GM23338 (cell line): ENCODE data around the gene TRIM39. TPM values are rescaled to one million over a fixed set of nuclear protein-coding genes. Genes with fewer than 3 reads are reported as not detected.

Experiments
- ATAC-seq: fragments of 200-7000 bp; cut with Tn5 transposase; 3 replicates; pipeline ENCODE4 v1.9.1; 2020
- DNase-seq: peaks from one replicate; pipeline ENCODE4 v3.0.0-alpha.2; 2015; ENCODE audit warnings: low spot score
- H2AFZ ChIP-seq: fragments of 200-600 bp; sonication (generic); 2 replicates; pipeline ENCODE4 v1.8.0; 2016; ENCODE audit warnings: antibody characterized with exemption, mild to moderate bottlenecking, moderate library complexity
- H3F3A ChIP-seq: fragments of 200-600 bp; sonication (generic); replicated peaks from 2 replicates; pipeline ENCODE4 v1.8.0; 2017; ENCODE audit warnings: antibody characterized with exemption, mixed run types, low read depth
- H3K27ac ChIP-seq: fragments of 200-600 bp; sonication (generic); 2 replicates; pipeline ENCODE4 v1.6.1; 2016; ENCODE audit warnings: low read depth
- H3K27me3 ChIP-seq: fragments of 200-600 bp; sonication (generic); 2 replicates; pipeline ENCODE4 v1.8.0; 2016; ENCODE audit warnings: mild to moderate bottlenecking, mixed run types, moderate library complexity; ENCODE audit not compliant: insufficient read depth
- H3K36me3 ChIP-seq: fragments of 200-600 bp; sonication (generic); 2 replicates; pipeline ENCODE4 v1.8.0; 2016; ENCODE audit warnings: mild to moderate bottlenecking; ENCODE audit not compliant: insufficient read depth
- H3K4me1 ChIP-seq: fragments of 200-600 bp; sonication (generic); 2 replicates; pipeline ENCODE4 v1.8.0; 2016; ENCODE audit warnings: mild to moderate bottlenecking, moderate library complexity; ENCODE audit not compliant: insufficient read depth
- H3K4me2 ChIP-seq: fragments of 200-600 bp; sonication (generic); 2 replicates; pipeline ENCODE4 v1.7.1; 2017; ENCODE audit warnings: mixed run types
- H3K4me3 ChIP-seq: fragments of 200-600 bp; sonication (generic); 2 replicates; pipeline ENCODE4 v1.6.1; 2016; ENCODE audit warnings: mixed run types
- H3K79me2 ChIP-seq: fragments of 200-600 bp; sonication (generic); replicated peaks from 2 replicates; pipeline ENCODE4 v1.8.0; 2017; ENCODE audit warnings: mild to moderate bottlenecking; ENCODE audit not compliant: insufficient read depth
- H3K9me2 ChIP-seq: fragments of 200-600 bp; sonication (generic); 2 replicates; pipeline ENCODE4 v1.8.0; 2017; ENCODE audit not compliant: insufficient read depth
- H4K20me1 ChIP-seq: fragments of 200-600 bp; sonication (generic); replicated peaks from 2 replicates; pipeline ENCODE4 v1.8.0; 2017; ENCODE audit warnings: mild to moderate bottlenecking; ENCODE audit not compliant: insufficient read depth
- H3K27ac Mint-ChIP-seq: 2 replicates; pipeline ENCODE4 v1.8.0; 2020; ENCODE audit warnings: inconsistent platforms, mild to moderate bottlenecking, moderate library complexity, mixed read lengths
- H3K27me3 Mint-ChIP-seq: 3 replicates; pipeline ENCODE4 v1.8.0; 2022; ENCODE audit warnings: low read depth, mild to moderate bottlenecking, moderate library complexity, mixed read lengths, inconsistent platforms; ENCODE audit not compliant: insufficient read depth, poor library complexity
- H3K36me3 Mint-ChIP-seq: 3 replicates; pipeline ENCODE4 v1.8.0; 2021; ENCODE audit warnings: low read depth, mild to moderate bottlenecking, inconsistent platforms, moderate library complexity, mixed read lengths
- H3K4me1 Mint-ChIP-seq: 3 replicates; pipeline ENCODE4 v1.8.0; 2020; ENCODE audit warnings: mild to moderate bottlenecking, inconsistent platforms, mixed read lengths
- H3K4me3 Mint-ChIP-seq: 3 replicates; pipeline ENCODE4 v1.8.0; 2021; ENCODE audit warnings: moderate library complexity, mild to moderate bottlenecking, inconsistent platforms, mixed read lengths
- H3K9me3 Mint-ChIP-seq: 3 replicates; pipeline ENCODE4 v1.8.0; 2020; ENCODE audit warnings: moderate library complexity, mild to moderate bottlenecking, inconsistent platforms, mixed read lengths
- CREB1 ChIP-seq: fragments of 250-450 bp; sonication (Bioruptor Pico); IDR thresholded peaks from 2 replicates; pipeline ENCODE4 v1.5.0; 2020; ENCODE audit warnings: low read depth, mild to moderate bottlenecking, moderate library complexity
- CTCF ChIP-seq, 2 experiments: fragments of 200-600 bp in 1 of 2; sonication (generic) in 1 of 2; conservative IDR thresholded peaks; 2 replicates each; pipeline versions ENCODE4 v1.5.1 to v1.6.1; 2016 to 2017; ENCODE audit warnings: antibody characterized with exemption in 2 of 2, low read depth in 2 of 2, mild to moderate bottlenecking in 2 of 2, moderate library complexity in 1 of 2
- EZH2 ChIP-seq: fragments of 200-600 bp; sonication (generic); IDR thresholded peaks from one replicate; pipeline ENCODE4 v1.8.0; 2017; ENCODE audit warnings: antibody characterized with exemption, mild to moderate bottlenecking, low read depth; ENCODE audit not compliant: unreplicated experiment
- EZH2phosphoT487 ChIP-seq: fragments of 200-600 bp; sonication (generic); IDR thresholded peaks from one replicate; pipeline ENCODE4 v1.8.1; 2018; ENCODE audit warnings: antibody characterized with exemption; ENCODE audit not compliant: unreplicated experiment
- JUNB ChIP-seq: IDR thresholded peaks from one replicate; pipeline ENCODE4 v1.6.1; 2016; ENCODE audit warnings: antibody characterized with exemption; ENCODE audit not compliant: unreplicated experiment
- NANOG ChIP-seq: IDR thresholded peaks from 2 replicates; pipeline ENCODE4 v1.6.1; 2016; ENCODE audit warnings: antibody characterized with exemption, borderline replicate concordance
- POLR2AphosphoS5 ChIP-seq: IDR thresholded peaks from 2 replicates; pipeline ENCODE4 v1.6.1; 2016; ENCODE audit warnings: antibody characterized with exemption, low read depth
- STAT1 ChIP-seq: IDR thresholded peaks from one replicate; pipeline ENCODE4 v1.6.1; 2016; ENCODE audit warnings: antibody characterized with exemption; ENCODE audit not compliant: unreplicated experiment
- ZNF114 ChIP-seq: fragments of 250-450 bp; sonication (Bioruptor Pico); IDR thresholded peaks from 2 replicates; pipeline ENCODE4 v1.5.0; 2020; ENCODE audit warnings: mild to moderate bottlenecking, moderate library complexity
- ZNF331 ChIP-seq: fragments of 250-450 bp; sonication (Bioruptor Pico); IDR thresholded peaks from 2 replicates; pipeline ENCODE4 v1.5.0; 2020; ENCODE audit warnings: low read depth, mild to moderate bottlenecking, moderate library complexity
- polyA plus RNA-seq: library from polyadenylated mRNA; unstranded; fragments of >200 nt; fragmentation: Nextera tagmentation; extraction: Ambion mirVana; gene quantifications from 2 replicates; pipeline ENCODE4 v1.2.1, GENCODE V29; 2016
- total RNA-seq: library from RNA; depleted of rRNA; stranded (reverse); fragments of >200 nt; shearing (Covaris generic); gene quantifications from 2 replicates; pipeline ENCODE4 v1.2.3, GENCODE V29; 2014
- TF ChIP-seq, protein P1 (sequence below): IDR thresholded peaks from one replicate; pipeline ENCODE4 v1.6.1; 2018; ENCODE audit warnings: antibody characterized with exemption; ENCODE audit not compliant: unreplicated experiment
- TF ChIP-seq, protein P2 (sequence below): IDR thresholded peaks from 2 replicates; pipeline ENCODE4 v1.6.1; 2016; ENCODE audit warnings: antibody characterized with exemption
- TF ChIP-seq, protein P3 (sequence below): fragments of 250-450 bp; sonication (Bioruptor Pico); IDR thresholded peaks from 2 replicates; pipeline ENCODE4 v1.5.0; 2020; ENCODE audit warnings: mild to moderate bottlenecking, moderate library complexity

Gene TRIM39
- total and polyA plus RNA-seq, 2 experiments from 2014 or later = 5.4 to 19.2 TPM

DNA sequence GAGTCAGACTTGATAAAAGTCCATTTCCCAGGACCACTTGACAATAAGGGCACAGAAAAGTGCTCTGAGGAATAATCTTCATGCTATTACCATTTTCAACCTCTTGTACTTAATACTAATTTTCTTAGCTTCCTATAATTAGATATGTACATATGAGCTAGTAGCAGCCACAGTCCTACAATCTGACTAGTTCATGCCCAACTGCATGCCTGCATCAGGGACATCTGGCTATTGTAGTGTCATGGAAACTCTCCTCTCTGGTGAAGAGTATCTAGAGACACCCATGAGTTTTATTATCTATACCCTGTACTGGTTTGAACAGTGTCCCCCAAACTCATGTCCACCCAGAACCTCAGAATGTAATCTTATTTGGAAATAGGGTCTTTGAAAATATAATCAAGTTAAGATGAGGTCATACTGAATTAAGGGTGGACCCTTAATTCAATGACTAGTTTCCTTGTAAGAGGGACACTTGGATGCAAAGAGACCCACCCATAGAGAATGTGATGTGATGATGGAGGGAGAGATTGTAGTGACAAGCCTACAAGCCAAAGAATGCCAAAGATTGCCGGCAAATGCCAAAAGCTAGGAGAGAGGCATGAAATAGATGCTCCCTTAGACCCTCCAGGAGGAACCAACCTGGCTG is 13.9 kb upstream of the TRIM39 start (continued):
- no peak for TF ChIP-seq CTCF (conservative IDR thresholded peaks at IDR 0.05; ENCODE audit: low read depth in 2 of 2)

DNA sequence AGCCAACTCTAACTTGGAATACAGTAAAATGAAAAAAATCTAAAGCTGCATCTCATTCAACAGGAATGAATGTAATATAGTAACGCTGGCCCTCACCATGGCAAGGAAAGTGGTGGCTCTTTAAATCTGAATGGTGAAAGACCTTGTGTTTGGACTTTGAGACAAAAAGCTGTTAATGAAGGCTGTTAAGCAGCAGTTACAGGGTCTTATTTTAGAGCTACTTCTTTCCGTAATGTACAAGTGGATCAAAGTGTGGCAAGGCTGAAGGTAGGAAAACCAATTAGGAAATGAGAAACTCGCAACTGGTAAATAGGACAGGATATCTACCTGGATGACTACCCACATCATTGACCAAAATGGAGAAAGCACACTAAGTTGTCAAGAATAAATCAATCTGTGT is 11.6 kb upstream of the TRIM39 start:
- Histone ChIP-seq H2AFZ (no peak overlapping the region), H3K36me3 (no peaks in the 10 kb centered on the region; the same call in none of the 2 replicates), H3F3A (no peaks in the 10 kb centered on the region), H3K9me2 (no peaks in the 10 kb centered on the region), H3K4me1 (peaks cover 41% of the 10 kb centered on the region), H3K27ac (no peak overlapping the region), H3K4me2 (no peak overlapping the region), H3K4me3 (no peak overlapping the region), H3K79me2 (peaks cover 100% of the 10 kb centered on the region), H4K20me1 (peaks cover 76% of the 10 kb centered on the region), H3K27me3 (no peaks in the 10 kb centered on the region)
- H3K4me3 Mint-ChIP-seq = no peak overlapping the region
- H3K27ac Mint-ChIP-seq = no peak overlapping the region
- DNase-seq (no peak), ATAC-seq (no peak)
- H3K27me3 Mint-ChIP-seq = peaks cover 4% of the 10 kb centered on the region
- peaks cover 45% of the 10 kb centered on the region for H3K36me3 Mint-ChIP-seq
- no peaks in the 10 kb centered on the region for H3K9me3 Mint-ChIP-seq
- peaks cover 47% of the 10 kb centered on the region for H3K4me1 Mint-ChIP-seq
- TF ChIP-seq, protein P1, sequence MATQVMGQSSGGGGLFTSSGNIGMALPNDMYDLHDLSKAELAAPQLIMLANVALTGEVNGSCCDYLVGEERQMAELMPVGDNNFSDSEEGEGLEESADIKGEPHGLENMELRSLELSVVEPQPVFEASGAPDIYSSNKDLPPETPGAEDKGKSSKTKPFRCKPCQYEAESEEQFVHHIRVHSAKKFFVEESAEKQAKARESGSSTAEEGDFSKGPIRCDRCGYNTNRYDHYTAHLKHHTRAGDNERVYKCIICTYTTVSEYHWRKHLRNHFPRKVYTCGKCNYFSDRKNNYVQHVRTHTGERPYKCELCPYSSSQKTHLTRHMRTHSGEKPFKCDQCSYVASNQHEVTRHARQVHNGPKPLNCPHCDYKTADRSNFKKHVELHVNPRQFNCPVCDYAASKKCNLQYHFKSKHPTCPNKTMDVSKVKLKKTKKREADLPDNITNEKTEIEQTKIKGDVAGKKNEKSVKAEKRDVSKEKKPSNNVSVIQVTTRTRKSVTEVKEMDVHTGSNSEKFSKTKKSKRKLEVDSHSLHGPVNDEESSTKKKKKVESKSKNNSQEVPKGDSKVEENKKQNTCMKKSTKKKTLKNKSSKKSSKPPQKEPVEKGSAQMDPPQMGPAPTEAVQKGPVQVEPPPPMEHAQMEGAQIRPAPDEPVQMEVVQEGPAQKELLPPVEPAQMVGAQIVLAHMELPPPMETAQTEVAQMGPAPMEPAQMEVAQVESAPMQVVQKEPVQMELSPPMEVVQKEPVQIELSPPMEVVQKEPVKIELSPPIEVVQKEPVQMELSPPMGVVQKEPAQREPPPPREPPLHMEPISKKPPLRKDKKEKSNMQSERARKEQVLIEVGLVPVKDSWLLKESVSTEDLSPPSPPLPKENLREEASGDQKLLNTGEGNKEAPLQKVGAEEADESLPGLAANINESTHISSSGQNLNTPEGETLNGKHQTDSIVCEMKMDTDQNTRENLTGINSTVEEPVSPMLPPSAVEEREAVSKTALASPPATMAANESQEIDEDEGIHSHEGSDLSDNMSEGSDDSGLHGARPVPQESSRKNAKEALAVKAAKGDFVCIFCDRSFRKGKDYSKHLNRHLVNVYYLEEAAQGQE = no peak
- no peak for TF ChIP-seq ZNF114 (CRISPR knock-in tag)
- TF ChIP-seq, protein P2, sequence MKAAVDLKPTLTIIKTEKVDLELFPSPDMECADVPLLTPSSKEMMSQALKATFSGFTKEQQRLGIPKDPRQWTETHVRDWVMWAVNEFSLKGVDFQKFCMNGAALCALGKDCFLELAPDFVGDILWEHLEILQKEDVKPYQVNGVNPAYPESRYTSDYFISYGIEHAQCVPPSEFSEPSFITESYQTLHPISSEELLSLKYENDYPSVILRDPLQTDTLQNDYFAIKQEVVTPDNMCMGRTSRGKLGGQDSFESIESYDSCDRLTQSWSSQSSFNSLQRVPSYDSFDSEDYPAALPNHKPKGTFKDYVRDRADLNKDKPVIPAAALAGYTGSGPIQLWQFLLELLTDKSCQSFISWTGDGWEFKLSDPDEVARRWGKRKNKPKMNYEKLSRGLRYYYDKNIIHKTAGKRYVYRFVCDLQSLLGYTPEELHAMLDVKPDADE = no peak
- no peak for TF ChIP-seq POLR2AphosphoS5
- no peak for TF ChIP-seq CREB1 (CRISPR knock-in tag)
- no peak for TF ChIP-seq EZH2phosphoT487
- no peak for TF ChIP-seq NANOG
- no peak for TF ChIP-seq JUNB
- TF ChIP-seq ZNF331 (CRISPR knock-in tag) = no peak
- TF ChIP-seq, protein P3, sequence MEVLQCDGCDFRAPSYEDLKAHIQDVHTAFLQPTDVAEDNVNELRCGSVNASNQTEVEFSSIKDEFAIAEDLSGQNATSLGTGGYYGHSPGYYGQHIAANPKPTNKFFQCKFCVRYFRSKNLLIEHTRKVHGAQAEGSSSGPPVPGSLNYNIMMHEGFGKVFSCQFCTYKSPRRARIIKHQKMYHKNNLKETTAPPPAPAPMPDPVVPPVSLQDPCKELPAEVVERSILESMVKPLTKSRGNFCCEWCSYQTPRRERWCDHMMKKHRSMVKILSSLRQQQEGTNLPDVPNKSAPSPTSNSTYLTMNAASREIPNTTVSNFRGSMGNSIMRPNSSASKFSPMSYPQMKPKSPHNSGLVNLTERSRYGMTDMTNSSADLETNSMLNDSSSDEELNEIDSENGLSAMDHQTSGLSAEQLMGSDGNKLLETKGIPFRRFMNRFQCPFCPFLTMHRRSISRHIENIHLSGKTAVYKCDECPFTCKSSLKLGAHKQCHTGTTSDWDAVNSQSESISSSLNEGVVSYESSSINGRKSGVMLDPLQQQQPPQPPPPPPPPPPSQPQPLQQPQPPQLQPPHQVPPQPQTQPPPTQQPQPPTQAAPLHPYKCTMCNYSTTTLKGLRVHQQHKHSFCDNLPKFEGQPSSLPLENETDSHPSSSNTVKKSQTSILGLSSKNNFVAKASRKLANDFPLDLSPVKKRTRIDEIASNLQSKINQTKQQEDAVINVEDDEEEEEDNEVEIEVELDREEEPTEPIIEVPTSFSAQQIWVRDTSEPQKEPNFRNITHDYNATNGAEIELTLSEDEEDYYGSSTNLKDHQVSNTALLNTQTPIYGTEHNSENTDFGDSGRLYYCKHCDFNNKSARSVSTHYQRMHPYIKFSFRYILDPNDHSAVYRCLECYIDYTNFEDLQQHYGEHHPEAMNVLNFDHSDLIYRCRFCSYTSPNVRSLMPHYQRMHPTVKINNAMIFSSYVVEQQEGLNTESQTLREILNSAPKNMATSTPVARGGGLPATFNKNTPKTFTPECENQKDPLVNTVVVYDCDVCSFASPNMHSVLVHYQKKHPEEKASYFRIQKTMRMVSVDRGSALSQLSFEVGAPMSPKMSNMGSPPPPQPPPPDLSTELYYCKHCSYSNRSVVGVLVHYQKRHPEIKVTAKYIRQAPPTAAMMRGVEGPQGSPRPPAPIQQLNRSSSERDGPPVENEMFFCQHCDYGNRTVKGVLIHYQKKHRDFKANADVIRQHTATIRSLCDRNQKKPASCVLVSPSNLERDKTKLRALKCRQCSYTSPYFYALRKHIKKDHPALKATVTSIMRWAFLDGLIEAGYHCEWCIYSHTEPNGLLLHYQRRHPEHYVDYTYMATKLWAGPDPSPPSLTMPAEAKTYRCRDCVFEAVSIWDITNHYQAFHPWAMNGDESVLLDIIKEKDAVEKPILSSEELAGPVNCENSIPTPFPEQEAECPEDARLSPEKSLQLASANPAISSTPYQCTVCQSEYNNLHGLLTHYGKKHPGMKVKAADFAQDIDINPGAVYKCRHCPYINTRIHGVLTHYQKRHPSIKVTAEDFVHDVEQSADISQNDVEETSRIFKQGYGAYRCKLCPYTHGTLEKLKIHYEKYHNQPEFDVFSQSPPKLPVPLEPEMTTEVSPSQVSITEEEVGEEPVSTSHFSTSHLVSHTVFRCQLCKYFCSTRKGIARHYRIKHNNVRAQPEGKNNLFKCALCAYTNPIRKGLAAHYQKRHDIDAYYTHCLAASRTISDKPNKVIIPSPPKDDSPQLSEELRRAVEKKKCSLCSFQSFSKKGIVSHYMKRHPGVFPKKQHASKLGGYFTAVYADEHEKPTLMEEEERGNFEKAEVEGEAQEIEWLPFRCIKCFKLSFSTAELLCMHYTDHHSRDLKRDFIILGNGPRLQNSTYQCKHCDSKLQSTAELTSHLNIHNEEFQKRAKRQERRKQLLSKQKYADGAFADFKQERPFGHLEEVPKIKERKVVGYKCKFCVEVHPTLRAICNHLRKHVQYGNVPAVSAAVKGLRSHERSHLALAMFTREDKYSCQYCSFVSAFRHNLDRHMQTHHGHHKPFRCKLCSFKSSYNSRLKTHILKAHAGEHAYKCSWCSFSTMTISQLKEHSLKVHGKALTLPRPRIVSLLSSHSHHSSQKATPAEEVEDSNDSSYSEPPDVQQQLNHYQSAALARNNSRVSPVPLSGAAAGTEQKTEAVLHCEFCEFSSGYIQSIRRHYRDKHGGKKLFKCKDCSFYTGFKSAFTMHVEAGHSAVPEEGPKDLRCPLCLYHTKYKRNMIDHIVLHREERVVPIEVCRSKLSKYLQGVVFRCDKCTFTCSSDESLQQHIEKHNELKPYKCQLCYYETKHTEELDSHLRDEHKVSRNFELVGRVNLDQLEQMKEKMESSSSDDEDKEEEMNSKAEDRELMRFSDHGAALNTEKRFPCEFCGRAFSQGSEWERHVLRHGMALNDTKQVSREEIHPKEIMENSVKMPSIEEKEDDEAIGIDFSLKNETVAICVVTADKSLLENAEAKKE (CRISPR knock-in tag) = no peak
- TF ChIP-seq STAT1 = no peak
- TF ChIP-seq EZH2 = no peak
